Osteocyte (in vitro differentiated cells): Measurements from ENCODE around the gene SLC32A1. TPM values are rescaled to one million over a fixed set of nuclear protein-coding genes. Genes with fewer than 3 reads are reported as not detected.

Experiments
- DNase-seq: peaks from one replicate; pipeline ENCODE4 v3.0.0; 2021; ENCODE audit warnings: mixed read lengths; ENCODE audit not compliant: unreplicated experiment; ENCODE audit errors: extremely low spot score
- H3K27ac Mint-ChIP-seq: one replicate; pipeline ENCODE4 v1.8.0; 2021; ENCODE audit warnings: mild to moderate bottlenecking, mixed read lengths; ENCODE audit not compliant: unreplicated experiment
- H3K27me3 Mint-ChIP-seq: one replicate; pipeline ENCODE4 v1.8.0; 2021; ENCODE audit warnings: mixed read lengths; ENCODE audit not compliant: unreplicated experiment
- H3K36me3 Mint-ChIP-seq: one replicate; pipeline ENCODE4 v1.8.0; 2021; ENCODE audit warnings: mixed read lengths; ENCODE audit not compliant: unreplicated experiment
- H3K4me1 Mint-ChIP-seq: one replicate; pipeline ENCODE4 v1.8.0; 2021; ENCODE audit warnings: mixed read lengths; ENCODE audit not compliant: unreplicated experiment
- H3K4me3 Mint-ChIP-seq: one replicate; pipeline ENCODE4 v1.8.0; 2021; ENCODE audit warnings: mild to moderate bottlenecking, moderate library complexity, mixed read lengths; ENCODE audit not compliant: unreplicated experiment
- H3K9me3 Mint-ChIP-seq: one replicate; pipeline ENCODE4 v1.8.0; 2021; ENCODE audit warnings: mixed read lengths; ENCODE audit not compliant: unreplicated experiment
- total RNA-seq: library from RNA; stranded (reverse); gene quantifications from 2 replicates; pipeline ENCODE4 v1.2.1, GENCODE V29; 2021
- TF ChIP-seq, protein P1 (sequence below): fragments of 200-600 bp; sonication (generic); IDR thresholded peaks from 2 replicates; pipeline ENCODE4 v1.5.0; 2021; ENCODE audit warnings: antibody characterized with exemption, mild to moderate bottlenecking, moderate library complexity

The SLC32A1 gene
- total RNA-seq, 1 donor from 2014 or later = not detected

DNA sequence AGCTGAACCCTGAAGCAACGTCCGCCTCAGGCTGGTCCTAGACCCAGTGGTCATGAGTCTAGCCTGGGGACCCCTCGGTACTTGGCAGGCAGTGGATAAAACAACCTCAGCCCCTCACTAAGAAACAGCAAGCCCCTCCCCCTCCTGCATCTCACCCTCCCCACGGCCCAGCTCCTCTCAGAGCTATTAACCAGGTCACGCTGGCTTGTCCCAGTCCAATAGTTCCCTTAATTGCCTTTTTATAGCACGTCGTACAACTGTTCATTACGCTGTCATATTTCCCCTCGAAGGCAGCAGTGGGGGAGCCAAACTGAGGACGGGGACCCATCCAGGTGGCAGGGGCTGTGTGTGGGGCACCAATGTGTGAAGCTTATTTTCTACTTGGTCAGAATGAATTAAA, 8.6 kb upstream of the SLC32A1 start:
- H3K4me1 Mint-ChIP-seq = no peaks in the 10 kb centered on the region
- DNase-seq = no peak
- TF ChIP-seq, protein P1, sequence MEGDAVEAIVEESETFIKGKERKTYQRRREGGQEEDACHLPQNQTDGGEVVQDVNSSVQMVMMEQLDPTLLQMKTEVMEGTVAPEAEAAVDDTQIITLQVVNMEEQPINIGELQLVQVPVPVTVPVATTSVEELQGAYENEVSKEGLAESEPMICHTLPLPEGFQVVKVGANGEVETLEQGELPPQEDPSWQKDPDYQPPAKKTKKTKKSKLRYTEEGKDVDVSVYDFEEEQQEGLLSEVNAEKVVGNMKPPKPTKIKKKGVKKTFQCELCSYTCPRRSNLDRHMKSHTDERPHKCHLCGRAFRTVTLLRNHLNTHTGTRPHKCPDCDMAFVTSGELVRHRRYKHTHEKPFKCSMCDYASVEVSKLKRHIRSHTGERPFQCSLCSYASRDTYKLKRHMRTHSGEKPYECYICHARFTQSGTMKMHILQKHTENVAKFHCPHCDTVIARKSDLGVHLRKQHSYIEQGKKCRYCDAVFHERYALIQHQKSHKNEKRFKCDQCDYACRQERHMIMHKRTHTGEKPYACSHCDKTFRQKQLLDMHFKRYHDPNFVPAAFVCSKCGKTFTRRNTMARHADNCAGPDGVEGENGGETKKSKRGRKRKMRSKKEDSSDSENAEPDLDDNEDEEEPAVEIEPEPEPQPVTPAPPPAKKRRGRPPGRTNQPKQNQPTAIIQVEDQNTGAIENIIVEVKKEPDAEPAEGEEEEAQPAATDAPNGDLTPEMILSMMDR = no peak
- no peaks in the 10 kb centered on the region for H3K36me3 Mint-ChIP-seq
- H3K9me3 Mint-ChIP-seq = no peaks in the 10 kb centered on the region
- H3K4me3 Mint-ChIP-seq = no peak overlapping the region
- peaks cover 57% of the 10 kb centered on the region for H3K27me3 Mint-ChIP-seq
- no peak overlapping the region for H3K27ac Mint-ChIP-seq

DNA sequence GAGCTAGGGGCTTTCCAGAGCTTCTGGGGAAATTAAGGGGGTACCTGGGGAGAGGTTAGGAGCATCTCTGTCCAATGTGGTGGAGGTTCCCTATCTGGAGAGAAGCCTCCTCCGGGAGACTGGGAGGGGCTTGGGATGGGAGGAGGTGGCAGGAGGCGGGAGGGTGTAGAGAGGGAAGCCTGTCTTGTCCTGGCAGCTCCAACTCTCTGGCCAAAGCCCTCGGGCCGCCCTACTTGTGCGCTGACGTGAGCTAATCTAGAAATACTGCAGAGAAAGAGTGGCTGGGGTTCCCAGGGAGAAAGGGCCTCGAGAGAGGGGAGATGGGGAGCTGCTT, 1.6 kb upstream of the SLC32A1 start:
- DNase-seq = no peak
- Mint-ChIP-seq H3K4me1 (peaks cover 15% of the 10 kb centered on the region), H3K27ac (no peak overlapping the region), H3K27me3 (peaks cover 86% of the 10 kb centered on the region), H3K36me3 (no peaks in the 10 kb centered on the region), H3K4me3 (no peak overlapping the region), H3K9me3 (no peaks in the 10 kb centered on the region)
- TF ChIP-seq, protein P1 = no peak

DNA sequence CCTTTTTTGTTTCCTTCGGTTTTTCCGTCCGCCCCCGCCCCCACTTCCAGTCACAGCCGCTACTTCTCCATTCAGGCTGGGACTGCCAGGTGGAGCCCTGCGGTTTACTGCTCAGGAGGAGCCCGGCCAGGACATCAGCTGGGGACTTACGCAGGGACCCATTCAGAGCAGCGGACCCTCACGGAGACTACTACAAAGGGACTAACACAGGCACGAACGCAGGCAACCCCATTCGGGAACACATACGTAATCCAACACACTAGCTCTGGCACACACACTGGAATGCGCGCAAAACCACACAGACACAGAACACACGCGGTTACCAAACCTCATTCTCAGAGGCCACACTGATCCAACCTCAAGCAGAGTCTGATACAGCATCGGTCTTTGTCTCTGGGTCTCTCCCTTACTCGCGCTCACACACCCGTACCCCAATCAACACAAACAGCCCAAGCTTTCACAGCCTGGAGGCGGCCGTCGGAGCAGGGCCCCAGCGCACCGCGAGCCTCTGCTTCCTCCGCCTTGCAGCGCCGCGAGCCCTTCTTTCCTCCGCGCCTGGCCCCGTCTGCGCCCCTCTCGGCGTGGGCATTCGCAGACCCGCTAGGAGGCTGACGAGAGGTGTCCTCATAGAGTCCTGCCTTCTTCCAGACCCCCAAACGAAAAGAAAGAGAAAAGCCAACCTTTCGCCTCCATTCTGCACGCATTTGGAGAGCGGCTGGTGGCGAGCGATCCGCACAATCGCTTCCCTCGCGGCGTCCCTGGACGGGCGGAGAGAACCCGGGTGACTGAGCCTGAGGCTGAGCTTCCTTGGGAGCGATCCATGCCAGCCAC, 1.1 kb upstream of the SLC32A1 start:
- H3K4me3 Mint-ChIP-seq = no peak overlapping the region
- peaks cover 87% of the 10 kb centered on the region for H3K27me3 Mint-ChIP-seq
- TF ChIP-seq, protein P1 = no peak
- no peak overlapping the region for H3K27ac Mint-ChIP-seq
- DNase-seq = no peak
- peaks cover 18% of the 10 kb centered on the region for H3K4me1 Mint-ChIP-seq
- H3K9me3 Mint-ChIP-seq = no peaks in the 10 kb centered on the region
- H3K36me3 Mint-ChIP-seq = peaks cover 3% of the 10 kb centered on the region

DNA sequence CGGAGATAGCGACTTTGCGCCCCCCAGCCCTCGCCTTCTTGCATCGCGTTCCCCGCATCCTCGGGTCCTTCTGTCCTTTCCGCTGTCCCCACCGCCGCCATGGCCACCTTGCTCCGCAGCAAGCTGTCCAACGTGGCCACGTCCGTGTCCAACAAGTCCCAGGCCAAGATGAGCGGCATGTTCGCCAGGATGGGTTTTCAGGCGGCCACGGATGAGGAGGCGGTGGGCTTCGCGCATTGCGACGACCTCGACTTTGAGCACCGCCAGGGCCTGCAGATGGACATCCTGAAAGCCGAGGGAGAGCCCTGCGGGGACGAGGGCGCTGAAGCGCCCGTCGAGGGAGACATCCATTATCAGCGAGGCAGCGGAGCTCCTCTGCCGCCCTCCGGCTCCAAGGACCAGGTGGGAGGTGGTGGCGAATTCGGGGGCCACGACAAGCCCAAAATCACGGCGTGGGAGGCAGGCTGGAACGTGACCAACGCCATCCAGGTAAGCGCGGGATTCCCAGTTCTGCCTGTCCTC, 401 bp downstream of the SLC32A1 start:
- Mint-ChIP-seq H3K4me3 (no peak overlapping the region), H3K27me3 (peaks cover 90% of the 10 kb centered on the region), H3K9me3 (no peaks in the 10 kb centered on the region), H3K4me1 (peaks cover 25% of the 10 kb centered on the region), H3K36me3 (peaks cover 3% of the 10 kb centered on the region), H3K27ac (no peak overlapping the region)
- TF ChIP-seq, protein P1 = no peak
- DNase-seq = no peak

DNA sequence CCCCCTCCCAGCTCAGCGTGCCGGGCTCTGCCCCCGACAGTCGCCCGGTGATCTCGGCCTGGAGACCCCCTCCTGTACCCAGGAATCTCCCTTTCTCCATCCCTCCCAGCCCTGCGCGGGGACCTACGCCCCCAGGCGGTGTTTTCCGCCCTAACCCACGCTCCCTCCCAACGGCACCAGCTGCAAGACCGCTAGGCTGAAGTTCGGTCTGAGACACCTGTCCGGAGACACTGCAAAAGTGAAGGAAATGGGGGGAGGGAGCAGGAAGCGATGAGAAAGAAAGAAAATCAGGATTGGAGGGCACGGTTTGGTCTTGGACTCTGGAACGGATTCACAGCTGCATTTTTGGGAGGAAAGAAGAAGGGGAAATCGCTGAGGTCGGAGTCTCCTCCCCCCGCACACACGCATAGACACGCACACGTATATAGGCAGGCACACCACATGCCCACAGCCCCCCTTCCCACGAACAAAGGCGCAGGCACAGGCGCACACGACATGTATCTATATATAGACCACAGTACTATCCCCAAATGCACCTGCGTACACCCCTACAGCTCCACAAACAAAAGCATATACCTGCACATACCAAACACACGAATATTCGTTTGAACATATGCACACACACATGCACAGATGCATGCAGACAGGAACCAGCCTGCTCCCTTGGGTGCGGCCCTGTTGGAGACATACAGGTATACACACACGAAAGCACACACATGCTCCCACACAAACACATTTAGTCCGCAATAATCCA, 1.0 kb downstream of the SLC32A1 start:
- peaks cover 90% of the 10 kb centered on the region for H3K27me3 Mint-ChIP-seq
- DNase-seq = no peak
- peaks cover 3% of the 10 kb centered on the region for H3K36me3 Mint-ChIP-seq
- no peak overlapping the region for H3K27ac Mint-ChIP-seq
- no peaks in the 10 kb centered on the region for H3K9me3 Mint-ChIP-seq
- no peak overlapping the region for H3K4me3 Mint-ChIP-seq
- H3K4me1 Mint-ChIP-seq = peaks cover 28% of the 10 kb centered on the region
- TF ChIP-seq, protein P1 = no peak
